ENCODE data around the gene CHCHD3.
"Not testable (repeated sequence)": the region's sequence is repeated elsewhere in the genome, so short reads cannot be mapped to it uniquely, and the experiment has no call there.

DNA sequence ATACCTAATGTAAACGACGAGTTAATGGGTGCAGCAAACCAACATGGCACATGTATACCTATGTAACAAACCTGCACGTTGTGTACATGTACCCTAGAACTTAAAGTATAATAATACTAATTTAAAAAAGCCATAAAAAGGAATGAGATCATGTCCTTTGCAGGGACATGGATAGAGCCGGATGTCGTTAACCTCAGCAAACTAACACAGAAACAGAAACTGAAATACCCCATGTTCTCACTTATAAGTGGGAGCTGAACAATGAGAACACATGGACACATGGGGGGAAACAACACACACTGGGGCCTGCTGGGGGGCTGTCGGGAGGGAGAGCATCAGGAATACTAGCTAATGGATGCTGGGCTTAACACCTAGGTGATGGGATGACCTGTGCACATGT lies 176.8 kb downstream of the CHCHD3 start:
- TF ChIP-seq SP1 (IDR thresholded peaks at IDR 0.05); GABPA (IDR thresholded peaks at IDR 0.05 in 1 of 2, conservative IDR thresholded peaks at IDR 0.05 in 1 of 2); HNF4A (conservative IDR thresholded peaks at IDR 0.05); YY1 (IDR thresholded peaks at IDR 0.05); RXRA (IDR thresholded peaks at IDR 0.05); JUND (IDR thresholded peaks at IDR 0.05); RAD21 (IDR thresholded peaks at IDR 0.05): not testable (repeated sequence)
- TF ChIP-seq, protein P1, sequence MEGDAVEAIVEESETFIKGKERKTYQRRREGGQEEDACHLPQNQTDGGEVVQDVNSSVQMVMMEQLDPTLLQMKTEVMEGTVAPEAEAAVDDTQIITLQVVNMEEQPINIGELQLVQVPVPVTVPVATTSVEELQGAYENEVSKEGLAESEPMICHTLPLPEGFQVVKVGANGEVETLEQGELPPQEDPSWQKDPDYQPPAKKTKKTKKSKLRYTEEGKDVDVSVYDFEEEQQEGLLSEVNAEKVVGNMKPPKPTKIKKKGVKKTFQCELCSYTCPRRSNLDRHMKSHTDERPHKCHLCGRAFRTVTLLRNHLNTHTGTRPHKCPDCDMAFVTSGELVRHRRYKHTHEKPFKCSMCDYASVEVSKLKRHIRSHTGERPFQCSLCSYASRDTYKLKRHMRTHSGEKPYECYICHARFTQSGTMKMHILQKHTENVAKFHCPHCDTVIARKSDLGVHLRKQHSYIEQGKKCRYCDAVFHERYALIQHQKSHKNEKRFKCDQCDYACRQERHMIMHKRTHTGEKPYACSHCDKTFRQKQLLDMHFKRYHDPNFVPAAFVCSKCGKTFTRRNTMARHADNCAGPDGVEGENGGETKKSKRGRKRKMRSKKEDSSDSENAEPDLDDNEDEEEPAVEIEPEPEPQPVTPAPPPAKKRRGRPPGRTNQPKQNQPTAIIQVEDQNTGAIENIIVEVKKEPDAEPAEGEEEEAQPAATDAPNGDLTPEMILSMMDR (IDR thresholded peaks at IDR 0.05; ENCODE audit: low read depth, low read length, missing input control): not testable (repeated sequence)
- TF ChIP-seq, protein P2, sequence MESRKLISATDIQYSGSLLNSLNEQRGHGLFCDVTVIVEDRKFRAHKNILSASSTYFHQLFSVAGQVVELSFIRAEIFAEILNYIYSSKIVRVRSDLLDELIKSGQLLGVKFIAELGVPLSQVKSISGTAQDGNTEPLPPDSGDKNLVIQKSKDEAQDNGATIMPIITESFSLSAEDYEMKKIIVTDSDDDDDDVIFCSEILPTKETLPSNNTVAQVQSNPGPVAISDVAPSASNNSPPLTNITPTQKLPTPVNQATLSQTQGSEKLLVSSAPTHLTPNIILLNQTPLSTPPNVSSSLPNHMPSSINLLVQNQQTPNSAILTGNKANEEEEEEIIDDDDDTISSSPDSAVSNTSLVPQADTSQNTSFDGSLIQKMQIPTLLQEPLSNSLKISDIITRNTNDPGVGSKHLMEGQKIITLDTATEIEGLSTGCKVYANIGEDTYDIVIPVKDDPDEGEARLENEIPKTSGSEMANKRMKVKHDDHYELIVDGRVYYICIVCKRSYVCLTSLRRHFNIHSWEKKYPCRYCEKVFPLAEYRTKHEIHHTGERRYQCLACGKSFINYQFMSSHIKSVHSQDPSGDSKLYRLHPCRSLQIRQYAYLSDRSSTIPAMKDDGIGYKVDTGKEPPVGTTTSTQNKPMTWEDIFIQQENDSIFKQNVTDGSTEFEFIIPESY (IDR thresholded peaks at IDR 0.05): not testable (repeated sequence)
- TF ChIP-seq, protein P3, sequence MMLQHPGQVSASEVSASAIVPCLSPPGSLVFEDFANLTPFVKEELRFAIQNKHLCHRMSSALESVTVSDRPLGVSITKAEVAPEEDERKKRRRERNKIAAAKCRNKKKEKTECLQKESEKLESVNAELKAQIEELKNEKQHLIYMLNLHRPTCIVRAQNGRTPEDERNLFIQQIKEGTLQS (IDR thresholded peaks at IDR 0.05): not testable (repeated sequence)
- TF ChIP-seq, protein P4, sequence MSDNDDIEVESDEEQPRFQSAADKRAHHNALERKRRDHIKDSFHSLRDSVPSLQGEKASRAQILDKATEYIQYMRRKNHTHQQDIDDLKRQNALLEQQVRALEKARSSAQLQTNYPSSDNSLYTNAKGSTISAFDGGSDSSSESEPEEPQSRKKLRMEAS (IDR thresholded peaks at IDR 0.05): not testable (repeated sequence)
- TF ChIP-seq, protein P5, sequence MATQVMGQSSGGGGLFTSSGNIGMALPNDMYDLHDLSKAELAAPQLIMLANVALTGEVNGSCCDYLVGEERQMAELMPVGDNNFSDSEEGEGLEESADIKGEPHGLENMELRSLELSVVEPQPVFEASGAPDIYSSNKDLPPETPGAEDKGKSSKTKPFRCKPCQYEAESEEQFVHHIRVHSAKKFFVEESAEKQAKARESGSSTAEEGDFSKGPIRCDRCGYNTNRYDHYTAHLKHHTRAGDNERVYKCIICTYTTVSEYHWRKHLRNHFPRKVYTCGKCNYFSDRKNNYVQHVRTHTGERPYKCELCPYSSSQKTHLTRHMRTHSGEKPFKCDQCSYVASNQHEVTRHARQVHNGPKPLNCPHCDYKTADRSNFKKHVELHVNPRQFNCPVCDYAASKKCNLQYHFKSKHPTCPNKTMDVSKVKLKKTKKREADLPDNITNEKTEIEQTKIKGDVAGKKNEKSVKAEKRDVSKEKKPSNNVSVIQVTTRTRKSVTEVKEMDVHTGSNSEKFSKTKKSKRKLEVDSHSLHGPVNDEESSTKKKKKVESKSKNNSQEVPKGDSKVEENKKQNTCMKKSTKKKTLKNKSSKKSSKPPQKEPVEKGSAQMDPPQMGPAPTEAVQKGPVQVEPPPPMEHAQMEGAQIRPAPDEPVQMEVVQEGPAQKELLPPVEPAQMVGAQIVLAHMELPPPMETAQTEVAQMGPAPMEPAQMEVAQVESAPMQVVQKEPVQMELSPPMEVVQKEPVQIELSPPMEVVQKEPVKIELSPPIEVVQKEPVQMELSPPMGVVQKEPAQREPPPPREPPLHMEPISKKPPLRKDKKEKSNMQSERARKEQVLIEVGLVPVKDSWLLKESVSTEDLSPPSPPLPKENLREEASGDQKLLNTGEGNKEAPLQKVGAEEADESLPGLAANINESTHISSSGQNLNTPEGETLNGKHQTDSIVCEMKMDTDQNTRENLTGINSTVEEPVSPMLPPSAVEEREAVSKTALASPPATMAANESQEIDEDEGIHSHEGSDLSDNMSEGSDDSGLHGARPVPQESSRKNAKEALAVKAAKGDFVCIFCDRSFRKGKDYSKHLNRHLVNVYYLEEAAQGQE (IDR thresholded peaks at IDR 0.05): not testable (repeated sequence)

All from liver (tissue), 3 donors.